GM21737 (cell line): Measurements from ENCODE around the gene TAS2R60.
"Not testable (repeated sequence)": the region's sequence is repeated elsewhere in the genome, so short reads cannot be mapped to it uniquely, and the experiment has no call there.

Experiments
- ATAC-seq: cut with Tn5 transposase; IDR thresholded peaks from one replicate; pipeline ENCODE4 v1.9.1; 2021; ENCODE audit warnings: mild to moderate bottlenecking, moderate library complexity; ENCODE audit not compliant: unreplicated experiment

The TAS2R60 gene, protein sequence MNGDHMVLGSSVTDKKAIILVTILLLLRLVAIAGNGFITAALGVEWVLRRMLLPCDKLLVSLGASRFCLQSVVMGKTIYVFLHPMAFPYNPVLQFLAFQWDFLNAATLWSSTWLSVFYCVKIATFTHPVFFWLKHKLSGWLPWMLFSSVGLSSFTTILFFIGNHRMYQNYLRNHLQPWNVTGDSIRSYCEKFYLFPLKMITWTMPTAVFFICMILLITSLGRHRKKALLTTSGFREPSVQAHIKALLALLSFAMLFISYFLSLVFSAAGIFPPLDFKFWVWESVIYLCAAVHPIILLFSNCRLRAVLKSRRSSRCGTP

DNA sequence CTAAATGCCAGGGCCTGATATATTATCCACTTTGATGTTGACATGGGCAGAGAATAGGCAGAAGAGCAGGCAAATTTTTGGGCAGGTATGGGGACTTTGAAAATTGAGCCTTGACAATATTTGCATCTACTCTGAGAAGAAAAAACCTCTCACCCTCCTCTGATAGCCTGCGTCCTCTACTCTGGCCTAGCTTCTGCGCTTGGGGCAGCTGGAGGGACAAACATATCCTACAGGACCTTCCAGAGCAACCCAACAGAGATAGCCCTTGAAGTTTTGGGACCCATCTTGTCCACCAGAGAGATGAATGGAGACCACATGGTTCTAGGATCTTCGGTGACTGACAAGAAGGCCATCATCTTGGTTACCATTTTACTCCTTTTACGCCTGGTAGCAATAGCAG is at the start of gene TAS2R60:
Gene TAS2R60 (plus strand): TSS at position 301 of the 400 bp plus-strand sequence. CDS start 0 bp downstream, at position 301.
- no peak for ATAC-seq

DNA sequence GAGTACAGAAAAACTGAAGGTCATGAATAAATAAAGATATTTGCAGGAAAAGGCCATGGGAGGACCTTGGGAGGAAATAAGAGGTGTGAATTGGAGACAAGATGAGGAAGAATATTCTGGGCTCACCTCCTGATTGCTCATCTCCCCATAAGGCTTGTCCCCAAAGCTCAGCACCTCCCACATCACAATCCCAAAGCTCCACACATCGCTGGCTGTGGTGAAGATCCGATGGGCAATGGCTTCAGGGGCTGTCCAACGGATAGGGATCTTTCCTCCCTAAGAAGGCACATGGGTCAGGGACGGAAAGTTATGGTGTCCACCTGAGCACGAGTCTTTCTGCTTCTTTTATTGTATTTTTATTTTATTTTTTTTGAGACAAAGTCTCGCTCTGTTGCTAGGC is 49.2 kb upstream of the TAS2R60 start:
- no peak for ATAC-seq

DNA sequence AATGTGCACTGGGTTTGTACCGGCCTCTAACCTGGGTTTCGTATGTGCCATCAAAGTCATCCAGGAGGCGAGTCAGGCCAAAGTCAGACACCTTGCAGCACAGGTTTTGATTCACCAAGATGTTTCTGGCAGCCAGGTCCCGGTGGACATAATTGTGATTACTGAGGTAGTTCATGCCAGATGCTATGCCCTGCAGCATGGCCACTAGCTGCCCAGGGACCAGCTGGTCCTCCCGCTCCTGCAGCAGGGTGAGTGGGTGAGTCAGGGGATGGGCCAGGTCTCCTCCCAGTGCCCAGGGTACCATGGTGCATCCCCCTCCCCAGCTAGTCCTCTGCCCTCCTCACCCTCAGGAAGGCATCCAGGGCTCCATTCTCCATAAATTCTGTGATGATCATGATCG is 48.5 kb upstream of the TAS2R60 start:
- ATAC-seq = no peak

DNA sequence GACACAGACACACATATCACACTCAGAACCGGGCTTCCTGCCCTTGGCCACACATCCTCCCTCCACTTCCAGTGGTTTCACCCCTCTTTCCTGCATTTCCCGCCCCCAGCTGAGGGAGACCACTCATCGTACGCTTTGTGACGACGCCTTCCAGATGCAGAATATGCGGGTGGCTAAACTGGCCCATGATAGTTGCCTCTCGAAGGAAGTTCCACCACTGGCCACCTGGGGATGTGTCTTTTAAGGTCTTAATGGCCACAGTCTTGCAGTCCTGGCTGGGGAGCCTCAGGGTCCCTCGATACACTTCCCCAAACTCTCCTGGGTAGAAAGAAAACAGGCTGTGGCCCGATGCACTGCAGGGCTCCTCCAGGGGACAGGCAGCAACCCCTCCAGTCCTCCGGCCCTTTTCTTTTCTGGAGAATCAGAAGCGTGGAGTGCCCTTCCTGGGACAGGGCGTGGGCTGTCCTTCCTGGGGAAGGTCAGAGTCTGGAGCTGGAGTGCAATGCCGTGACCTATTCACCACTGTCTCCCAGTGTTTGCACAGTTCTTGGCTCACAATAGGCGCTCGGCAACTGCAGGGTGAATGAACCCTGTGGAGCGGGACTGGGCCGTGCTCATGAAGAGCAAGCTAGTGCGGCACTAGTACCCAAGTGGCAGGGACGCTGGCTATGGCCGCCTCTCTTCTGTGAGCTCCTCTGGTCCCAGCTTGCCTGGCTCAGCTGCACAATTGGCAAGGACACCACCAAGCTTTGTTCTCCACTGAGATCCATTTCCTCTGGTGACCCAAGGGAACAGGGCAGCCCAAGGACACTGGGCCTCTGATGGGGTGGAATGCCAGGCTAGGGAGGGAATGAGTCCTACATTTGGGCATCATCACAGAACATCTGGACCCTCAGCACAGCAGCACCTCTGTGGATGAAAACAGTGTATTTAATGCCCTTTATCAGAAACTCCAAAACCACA is 47.8 kb upstream of the TAS2R60 start:
- no peak for ATAC-seq

DNA sequence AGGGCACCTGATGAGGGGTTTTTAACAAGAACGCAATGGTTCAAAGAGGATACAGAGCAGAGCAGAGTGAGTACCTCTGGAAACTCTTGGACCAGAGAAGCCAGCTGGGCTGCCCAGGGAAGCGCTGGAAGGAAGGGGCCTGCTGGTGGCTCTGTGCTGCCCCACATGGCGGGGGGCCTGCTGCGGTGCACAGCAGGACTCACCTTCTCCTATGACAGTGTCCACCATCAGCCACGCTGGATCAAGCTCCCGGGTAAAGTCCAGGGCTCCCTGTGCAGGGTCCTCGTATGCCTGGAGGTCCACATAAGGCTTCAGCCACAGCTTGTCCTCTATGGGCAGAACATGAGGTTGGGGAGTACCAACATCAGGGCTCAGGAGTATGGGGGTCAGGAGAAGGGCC is 47.1 kb upstream of the TAS2R60 start:
- no peak for ATAC-seq

DNA sequence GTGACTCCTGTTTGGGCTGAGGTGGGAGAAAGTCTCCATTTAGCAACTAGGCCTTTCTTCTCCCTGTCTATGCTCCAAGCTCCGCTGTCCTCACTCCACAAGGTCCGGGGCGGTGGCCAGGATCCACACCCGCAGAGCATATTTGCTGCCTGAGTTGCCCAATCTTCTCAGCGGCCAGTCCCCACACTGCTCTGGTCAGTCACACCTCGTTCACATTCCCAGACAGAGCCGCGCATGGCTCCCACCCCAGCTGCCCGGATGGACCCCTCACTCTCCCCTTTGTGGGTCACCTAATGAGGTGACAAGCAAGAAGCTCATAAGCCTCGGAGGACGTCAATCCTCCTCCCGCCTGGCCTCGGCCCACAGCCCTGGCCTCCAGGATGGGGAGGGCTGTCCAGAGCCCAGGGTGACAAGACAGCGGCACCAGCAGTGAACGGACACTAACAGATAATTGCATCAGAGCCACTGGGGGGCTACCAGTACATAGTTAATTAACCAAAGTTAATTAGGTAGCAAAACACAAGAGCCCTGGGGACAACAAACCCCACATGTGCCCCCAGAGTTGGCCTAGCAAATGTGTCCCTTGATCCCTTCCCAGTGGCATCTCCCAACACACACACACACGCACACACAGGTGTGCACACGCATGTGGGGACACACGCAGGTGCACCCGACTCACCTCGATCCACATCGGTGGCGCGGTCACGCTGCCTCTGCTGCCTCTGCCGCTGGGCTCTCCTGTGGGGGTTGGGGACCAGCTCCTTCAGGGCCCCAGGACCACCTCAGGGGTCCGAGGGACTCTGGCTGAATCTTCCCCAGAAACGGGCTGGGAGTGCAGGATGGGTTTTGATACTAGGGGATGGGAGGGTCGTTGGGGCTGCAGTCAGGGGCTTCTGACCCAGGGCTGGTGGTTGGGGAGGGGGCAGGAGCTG is 46.4 kb upstream of the TAS2R60 start:
- ATAC-seq = no peak

DNA sequence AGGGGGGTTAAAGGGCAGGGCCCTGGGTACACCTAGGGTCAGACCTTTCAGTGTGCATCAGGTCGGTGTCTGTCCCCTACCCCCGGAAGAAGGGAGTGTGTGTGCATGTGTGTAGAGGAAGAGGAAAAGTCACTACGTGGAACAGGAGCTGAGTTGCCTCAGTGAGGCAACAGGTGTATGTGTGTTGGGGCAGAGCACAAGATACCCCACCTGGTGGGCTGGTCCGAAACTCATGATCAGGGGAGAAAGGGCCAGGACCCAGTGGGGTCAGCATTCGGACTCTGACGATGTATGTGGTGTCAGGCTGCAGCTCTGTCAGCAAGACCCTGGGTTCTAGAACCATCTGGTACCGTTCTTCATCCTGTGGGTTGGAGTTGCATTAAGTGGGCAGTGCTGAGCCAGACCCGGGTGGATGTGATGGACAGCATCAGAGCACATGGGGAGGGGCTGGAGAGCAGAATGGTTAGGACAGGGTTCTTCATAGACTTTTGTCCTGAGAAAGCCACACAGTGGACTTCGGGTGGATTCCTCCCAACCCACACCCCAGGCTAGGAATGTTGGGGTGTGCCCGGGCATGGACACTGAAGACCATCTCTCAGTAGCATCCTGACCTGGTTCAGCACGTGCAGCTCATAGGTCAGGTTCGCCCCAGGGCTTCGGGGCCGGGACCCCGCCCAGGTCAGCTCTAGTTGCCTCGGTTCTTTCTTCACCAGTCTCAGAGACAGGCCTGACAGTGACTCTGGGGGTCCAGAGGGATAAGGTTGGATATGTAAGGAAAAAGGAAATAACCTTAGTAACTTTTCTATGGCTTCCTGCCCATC is 45.3 kb upstream of the TAS2R60 start:
- no peak for ATAC-seq

DNA sequence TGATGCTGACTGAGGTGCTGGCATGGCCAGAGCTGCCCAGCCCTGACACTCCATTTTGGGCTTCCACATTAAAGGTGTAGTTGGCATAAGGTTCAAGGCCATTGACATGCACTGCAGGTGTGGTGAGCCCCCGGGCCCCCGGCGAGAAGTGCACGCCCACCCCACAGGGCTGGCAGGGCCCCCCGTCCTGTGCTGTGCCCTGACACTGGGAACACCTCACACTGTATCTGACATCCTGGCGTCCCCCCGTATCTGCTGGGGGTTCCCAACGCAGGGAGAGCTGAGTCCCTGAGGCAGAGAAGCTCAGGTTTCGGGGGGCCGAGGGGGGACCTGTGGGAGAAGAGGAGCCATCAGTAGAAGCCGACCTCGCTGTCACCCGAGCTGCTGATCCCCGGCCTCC is 44.6 kb upstream of the TAS2R60 start:
- no peak for ATAC-seq

DNA sequence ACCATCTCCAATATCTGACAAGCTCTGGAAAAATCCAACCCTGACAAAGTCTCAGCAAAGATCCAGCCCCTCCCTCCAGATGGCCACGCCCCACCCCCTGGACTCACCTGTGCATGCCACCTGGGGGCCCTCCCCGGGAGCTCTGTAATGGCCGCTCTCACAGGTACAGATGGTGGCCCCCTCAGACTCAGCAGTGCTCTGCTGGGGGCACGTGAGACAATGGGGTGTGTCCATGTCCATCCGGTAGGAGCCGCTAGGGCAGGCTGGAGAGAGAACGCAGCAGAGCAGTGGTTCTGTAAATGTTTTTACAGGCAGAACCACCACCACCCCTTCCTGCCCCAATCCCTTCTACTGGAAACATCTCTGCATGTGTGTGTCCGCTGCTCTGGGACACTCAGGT is 44.1 kb upstream of the TAS2R60 start:
- no peak for ATAC-seq

DNA sequence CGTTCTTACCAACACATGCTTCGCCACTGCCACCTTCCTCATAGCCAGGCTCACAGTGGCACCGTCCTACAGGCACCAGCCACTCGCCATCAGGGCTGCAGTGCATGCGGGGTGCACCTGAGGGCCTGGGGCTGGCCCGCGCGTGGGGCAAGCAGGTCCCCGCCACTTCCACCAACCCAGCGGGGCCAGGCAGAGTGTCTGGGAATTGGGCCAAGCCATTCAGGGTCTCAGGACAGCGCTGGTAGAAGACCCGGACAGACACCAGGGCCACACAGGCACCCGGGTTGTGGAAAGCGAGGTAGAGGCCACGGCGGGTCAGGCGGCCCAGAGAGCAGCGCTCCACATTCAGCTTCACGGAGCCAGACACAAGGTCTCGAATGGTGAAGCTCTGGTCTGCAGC is 43.6 kb upstream of the TAS2R60 start:
- ATAC-seq = no peak

DNA sequence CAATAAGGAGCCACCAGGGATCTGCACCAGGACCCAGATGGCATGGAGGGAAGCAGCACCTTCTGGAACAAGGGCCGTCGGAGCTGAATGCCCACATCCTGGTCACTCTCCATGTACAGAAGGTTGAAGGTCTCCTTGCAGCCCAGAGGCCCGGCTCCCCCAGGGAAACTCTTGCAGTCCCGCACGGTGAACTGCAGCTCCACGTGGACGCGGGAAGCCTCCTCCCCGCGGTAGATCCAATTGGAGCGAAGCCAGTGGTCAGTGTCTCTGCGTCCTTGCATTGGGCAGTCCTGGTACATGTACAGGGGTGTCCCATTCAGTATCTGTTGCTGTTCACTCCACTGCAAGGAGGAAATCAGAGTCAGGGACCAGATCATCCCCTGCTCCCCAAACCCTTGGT is 42.0 kb upstream of the TAS2R60 start:
- no peak for ATAC-seq

DNA sequence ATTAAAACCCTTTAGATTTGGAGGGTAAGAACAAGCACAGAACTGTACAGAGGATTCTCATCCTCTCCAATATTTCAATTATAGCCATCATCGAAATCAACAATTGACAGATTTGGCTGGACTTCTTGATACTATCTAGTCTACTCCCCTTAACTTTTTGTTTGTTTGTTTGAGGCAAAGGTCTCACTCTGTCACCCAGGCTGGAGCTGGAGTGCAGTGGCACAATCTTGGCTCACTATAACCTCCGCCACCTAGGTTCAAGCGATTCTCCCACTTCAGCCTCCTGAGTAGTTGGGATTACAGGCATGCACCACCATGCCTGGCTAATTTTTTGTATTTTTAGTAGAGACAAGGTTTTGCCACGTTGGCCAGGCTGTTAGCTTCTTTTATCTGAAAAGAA is 41.0 kb upstream of the TAS2R60 start:
- ATAC-seq = not testable (repeated sequence)

DNA sequence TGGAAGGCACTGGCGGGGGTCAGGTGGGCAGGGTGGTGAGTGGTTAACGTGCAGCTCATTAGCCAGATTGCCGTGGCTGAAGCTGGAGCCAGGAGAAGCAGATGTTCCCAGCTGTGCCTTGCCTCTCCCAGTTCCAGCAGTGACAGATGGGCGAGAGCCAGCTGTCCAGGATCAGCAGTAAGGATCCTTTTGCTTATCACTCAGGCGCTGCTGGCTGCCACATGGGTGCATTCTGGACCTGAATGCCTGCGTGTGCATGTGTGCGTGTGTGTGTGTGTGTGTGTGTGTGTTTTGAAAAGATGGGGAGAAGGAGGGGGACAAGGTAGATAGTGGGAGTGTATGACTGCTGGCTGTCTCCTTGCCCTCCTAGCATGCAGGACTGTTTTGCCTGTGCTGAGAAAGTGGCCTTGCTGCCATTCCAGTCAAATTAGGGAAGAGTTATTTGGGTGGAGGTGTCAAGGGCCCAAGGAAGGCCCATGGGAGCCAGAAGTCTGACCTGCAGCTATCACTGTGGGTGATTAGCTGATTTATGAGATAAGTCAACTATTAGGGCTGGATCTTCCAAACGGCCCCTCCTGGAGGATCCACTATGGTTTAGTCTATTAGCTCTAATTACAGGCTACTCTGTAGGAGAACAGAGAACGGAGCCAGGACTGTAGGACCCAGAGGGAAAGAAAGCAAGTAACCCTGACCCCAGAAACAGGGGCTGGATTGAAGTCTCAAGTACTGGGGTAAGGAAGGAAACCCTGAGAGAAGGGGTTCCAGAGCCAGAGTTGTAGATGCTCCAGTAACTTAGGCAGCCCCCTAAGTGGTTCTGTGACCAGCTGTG is 37.9 kb upstream of the TAS2R60 start:
- no peak for ATAC-seq

DNA sequence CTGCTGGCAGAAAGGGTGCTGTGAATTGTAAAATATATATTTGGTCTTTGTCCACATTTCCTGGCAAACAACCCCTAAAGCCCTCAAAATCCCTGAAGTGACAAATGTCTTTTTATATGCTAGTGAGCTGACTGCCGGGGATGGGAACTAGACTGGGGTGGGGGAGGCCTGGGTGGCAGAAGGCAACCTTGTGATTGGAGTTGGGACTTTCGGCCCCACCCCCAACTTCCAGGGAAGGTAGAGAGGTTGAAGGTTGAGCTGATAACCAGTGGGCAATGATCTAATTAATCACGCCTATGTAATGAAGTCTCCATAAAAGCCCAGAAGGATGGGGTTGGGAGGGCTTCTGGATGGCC is 37.3 kb upstream of the TAS2R60 start:
- ATAC-seq = no peak

DNA sequence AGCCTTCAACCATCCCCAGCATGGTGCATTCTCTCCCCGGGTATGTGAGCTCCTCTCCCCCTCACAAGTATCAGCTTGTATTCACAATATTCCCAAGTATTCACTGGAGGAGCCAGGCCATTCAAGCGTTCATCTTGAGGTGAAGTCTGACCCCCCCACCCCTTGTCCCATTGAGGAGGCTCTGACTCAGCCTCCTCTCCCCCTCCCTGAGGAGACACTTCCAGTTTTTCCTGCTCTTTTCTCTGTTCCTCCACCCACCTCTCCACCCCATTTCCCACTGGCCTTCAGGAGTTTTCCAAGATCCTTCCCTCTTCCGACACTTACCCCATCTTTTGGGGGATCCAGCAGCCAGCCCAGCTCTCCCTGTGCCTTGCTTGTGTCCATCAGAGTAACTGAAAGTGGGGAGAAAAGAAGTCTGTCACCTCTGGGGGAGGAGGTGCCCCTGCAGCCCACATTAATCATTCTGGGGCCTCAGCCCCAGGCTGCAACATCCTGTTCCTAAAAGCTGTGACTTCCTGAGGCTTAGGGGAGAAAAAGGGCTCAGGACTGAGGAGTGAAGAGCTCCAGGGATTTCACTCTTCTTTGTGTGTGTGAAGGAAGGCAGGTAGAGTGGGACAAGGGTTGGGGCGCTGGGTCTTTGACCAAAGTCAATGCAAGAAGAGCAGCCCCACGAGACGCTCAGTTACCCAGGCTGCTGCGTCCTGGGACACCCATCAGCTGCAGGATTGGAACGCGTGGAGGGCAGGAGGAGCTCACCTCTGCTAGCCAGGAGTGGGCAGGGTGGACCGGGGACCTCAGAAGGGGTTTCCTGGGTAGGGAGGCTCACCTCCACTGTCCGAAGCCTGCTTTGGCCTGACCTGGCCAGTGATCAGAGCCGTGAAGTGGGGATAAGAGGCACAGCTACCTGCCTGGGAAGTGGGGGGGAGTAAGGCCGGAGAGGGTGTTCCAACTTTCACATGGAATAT is 35.7 kb upstream of the TAS2R60 start:
- no peak for ATAC-seq

DNA sequence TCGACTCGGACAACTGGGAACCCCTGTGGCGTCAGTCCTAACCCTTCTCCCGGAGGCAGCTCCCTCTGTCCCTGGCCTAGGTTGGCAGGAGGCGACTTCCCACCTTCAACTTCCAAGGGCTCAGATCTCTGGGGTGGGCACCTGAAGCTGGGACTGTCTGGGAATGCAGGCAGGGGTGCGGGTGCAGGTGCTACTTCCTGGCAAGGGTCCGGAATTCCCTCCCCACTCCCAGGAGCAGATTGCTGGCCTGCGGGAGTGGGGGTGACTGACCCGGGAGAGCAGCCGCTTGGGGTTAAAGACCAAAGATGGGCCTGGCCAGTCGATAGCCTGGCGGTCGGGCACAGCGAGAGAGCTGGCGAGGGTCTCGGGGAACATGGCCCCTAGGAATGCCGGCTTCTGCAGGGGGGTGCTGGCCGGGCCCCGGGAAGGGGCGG is 35.0 kb upstream of the TAS2R60 start:
- no peak for ATAC-seq

DNA sequence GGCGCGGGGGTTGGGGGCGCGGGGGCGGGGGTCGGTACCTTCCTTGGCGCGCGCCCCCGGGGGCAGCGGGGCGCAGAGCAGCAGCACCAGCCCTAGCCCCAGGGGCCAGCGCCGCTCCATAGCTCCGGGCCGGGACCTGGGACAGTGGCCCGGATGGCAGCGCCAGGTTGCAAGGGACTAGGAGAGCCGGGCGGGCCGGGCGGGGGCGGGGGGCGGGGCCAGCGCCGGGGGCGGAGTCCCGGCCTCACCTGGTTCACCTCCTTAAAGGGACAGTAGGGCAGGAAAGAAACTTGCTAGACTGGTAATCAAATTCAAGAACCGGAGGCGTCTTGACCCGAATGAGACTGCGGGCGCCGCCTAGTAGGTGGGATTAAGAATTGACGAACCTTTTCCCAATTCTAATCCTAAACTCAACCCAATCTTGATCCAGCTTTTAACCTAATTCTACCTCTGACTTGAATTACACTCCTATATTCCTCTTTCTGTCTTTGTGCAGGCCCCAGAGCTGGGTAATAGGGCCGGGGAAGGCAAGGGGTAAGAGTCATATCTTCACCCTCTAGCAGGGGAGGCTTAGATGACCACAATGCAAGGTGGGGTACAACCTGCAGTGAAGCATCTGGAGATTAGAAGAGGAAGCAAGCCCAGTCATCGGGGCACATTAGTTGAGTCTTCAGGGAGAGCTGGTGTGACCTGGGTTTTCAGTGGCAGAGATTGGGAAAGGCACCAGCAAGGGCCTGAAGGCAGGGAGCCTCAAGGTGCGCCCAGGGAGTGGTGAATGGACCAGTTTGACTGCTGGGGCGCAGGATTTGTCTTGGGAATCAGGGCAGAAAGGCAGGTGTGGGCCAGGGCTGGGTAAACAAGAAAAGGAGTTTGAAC is 34.3 kb upstream of the TAS2R60 start, which contains the start of gene EPHA1:
Gene EPHA1 (minus strand): TSS at position 171 of the 876 bp plus-strand sequence. CDS start 51 bp downstream, at position 120.
- ATAC-seq = no peak
